ENCODE results near the gene SLC6A17.

SLC6A17 gene

GRCh38 chr1:110173466-110174105, 23.3 kb downstream of the SLC6A17 start:
- DNase-seq (ENCODE audit: low read depth in 2 of 2): no peak

DNA sequence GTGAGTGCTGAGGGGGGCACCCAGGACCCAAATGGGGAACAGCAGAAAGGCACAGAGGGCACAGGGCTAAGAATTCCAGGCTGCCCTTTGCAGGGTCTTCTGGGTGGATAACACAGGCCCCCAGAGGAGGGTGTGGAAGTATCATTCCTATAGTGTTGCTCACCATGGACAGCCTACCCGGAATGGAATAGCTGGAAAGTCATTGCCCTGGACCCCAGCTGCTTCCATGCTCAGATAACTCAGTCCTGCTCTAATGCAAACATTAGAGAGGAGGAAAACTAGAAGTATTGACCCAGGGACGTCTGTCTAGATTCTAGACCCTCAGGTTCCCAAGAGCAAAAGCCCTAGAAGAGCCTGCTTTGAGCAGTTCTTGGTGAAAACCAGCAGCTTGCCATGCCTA, 24.7 kb downstream of the SLC6A17 start:
- no peak for DNase-seq (ENCODE audit: low read depth in 2 of 2)

DNA sequence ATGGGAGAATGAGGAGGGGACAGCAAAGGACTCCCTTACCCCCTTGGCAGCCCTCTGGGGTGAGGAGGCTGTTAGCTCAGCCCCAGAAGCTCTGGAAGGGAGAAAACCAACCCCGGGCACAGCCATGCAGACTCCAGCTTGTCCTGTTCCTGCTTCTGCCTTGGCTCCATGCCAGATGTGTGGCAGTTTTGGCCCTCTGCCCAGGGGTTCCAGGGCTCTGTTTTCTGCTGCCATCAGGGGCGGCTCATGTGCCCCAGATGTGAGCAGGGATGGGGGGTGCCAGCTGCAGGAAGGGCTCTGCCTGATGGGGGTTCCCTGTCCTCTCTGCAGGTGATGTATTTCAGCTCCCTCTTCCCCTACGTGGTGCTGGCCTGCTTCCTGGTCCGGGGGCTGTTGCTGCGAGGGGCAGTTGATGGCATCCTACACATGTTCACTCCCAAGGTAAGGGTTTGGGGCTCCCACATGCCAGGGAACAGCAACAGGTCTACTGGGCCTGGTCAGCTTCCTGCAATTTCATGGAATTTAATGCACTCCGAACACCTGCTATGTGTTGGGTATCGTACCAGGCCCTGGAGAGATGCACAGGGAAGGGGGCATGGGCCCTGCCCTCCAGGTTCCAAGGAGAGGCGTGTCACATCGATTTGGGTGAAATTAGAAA, 26.1 kb downstream of the SLC6A17 start:
- no peak for DNase-seq (ENCODE audit: low read depth in 2 of 2)

GRCh38 chr1:110177775-110178174, 27.5 kb downstream of the SLC6A17 start:
- DNase-seq (ENCODE audit: low read depth in 2 of 2): no peak

- DNase-seq (ENCODE audit: low read depth in 2 of 2): no peak
Observed at GRCh38 chr1:110183642-110184167, 33.4 kb downstream of the SLC6A17 start.

- DNase-seq (ENCODE audit: low read depth in 2 of 2): no peak
Observed at GRCh38 chr1:110184446-110184845, 34.2 kb downstream of the SLC6A17 start.

GRCh38 chr1:110185181-110185580, 34.9 kb downstream of the SLC6A17 start:
- no peak for DNase-seq (ENCODE audit: low read depth in 2 of 2)

DNA sequence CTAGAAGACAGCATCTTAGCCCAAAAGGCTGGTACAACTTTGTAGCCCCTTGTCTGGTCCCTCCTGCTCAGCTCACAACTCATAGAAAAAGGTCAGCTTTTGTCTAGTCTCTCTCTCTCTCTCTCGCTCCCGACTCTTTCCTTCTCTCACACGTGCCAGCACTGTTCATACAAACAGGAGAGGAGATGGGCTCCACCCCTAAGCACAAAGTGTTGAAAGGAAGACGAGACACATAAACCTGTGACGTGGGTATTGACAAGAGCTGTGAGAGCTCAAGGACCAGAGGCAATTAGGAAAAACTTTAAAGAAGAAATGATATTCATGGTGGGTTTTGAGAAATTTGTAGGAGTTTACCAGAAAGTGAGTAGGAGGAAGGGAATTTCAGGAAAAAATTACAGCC, 36.3 kb downstream of the SLC6A17 start:
- DNase-seq (ENCODE audit: low read depth in 2 of 2): no peak

DNA sequence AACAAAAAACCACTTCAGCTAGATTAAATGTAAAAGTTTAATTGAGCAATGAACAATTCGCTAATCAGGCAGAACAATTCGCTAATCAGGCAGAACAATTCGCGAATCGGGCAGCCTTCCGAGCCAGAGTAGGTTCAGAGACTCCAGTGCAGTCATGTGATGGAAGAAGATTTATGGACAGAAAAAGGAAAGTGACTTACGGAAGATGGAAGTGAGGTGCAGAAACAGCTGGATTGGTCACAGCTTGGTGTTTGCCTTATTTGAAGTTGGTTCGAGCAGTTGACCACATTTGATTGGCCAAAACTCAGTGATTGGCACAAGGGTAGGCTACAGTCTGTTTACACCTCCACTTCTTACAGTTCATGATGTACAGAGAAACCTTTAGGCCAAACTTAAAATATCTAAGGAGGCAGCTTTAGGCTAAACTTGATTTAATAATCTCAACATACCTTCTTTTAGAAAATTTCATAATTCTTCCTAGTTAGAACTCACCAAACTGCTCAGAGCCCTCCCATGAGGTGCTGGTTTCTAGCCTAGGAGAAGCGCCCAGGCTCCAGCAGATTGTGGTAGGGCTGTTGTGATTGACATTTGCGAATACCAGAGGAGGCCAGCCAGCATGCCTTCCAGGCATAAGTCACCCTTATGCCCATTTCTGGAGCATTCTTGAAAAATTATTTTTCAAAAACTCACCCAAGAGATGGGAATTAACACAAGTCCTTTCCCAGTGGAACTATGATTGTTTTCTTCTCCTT, 37.0 kb downstream of the SLC6A17 start:
- DNase-seq (ENCODE audit: low read depth in 2 of 2): no peak

DNA sequence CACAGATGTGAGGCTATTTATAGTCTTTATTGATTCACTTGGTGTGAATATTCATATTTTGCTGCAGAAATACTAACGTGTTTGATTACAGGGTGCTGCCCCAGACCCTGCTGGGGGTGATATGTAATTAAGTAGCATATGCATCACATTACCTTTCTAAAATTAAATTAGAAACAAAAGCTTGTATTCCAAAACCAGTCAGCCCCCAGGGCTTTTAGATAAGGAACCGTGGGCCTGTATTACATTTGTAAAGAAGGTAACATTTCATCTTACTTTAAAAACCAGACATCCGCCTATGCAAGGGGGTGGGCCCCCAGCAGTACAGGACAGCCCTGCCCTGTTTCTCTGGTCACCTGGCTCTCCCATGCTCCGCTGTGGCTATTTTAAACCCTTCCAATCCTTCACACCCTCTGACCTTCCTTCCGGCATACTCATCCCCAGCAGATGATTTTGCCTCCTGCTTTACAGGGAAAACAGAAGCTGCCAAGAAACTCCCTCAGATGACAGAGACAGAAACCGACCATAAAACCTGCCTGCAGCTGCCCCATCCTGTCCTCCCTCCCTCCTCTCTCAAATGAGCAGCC, 37.8 kb downstream of the SLC6A17 start:
- DNase-seq (ENCODE audit: low read depth in 2 of 2): no peak

DNA sequence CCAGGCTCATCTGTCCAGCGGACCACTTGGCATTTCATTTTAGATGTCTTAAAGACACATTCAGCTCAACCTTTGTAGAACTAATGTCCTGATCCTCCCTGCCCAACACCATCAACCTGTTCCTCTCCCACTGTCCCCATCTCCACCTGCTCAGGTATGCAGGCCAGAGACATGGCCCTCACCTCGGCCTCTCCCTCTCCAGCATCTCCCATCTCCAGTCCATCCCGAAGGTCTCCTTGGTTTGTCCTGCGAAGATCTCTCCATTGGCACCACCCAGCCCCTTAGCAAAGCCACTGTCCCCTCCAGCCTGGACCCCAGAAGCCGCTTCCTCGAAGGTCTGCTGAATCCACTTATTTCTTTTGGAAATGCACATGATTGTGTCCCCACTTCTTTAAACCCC, 38.9 kb downstream of the SLC6A17 start:
- DNase-seq (ENCODE audit: low read depth in 2 of 2): no peak

DNA sequence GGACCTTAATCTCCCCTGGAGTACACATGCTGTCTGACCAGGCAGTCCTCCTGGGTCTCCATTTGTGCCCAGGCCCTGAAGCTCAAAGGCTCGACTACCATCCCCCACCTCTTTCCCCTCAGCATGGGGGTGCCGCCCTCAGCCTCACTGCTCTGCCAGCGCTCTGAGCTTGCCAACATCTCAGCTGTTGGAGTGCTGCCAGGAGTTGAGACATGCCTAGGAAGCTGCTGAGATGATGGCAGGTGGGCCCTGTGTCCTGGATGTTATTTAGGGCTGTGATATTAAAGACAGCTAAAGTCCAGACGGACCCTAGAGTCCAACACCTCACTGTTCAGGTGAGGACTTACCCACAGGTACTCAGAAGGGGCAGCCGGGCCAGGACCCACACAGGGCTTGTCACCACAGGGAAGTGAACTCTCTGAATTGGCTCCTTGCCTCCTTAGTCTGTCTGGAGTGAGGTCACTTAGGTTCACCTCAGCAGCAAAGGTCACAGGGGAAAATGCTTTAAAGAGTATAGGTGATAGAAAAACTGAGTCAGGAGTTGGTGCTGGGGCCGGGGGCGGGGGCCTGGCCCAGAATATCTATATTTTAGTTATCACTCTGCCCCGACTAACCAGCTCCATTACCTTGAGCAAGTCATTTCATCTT, 40.1 kb downstream of the SLC6A17 start:
- DNase-seq (ENCODE audit: low read depth in 2 of 2): no peak

GRCh38 chr1:110192541-110192940, 42.2 kb downstream of the SLC6A17 start:
- DNase-seq (ENCODE audit: low read depth in 2 of 2): no peak

DNA sequence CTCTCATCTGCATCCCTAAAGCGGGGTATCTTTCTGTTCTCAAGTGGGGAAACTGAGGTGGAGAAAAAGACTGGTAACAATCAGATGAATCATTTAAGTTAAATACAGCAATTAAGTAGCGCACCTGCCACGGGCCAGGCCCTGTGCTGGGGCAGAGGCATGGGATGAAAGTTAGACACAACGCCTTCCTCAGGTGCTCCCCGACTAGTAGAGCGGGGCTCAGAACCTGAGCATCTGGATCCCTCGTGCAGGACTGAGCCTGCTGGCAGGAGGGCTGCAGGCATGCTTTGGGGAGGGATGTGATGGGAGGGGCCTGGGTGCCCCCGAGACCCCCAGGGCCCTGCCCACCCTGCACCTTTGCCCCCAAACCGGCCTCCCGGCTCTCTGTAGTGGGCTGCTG, 44.9 kb downstream of the SLC6A17 start:
- DNase-seq (ENCODE audit: low read depth in 2 of 2): no peak

- no peak for DNase-seq (ENCODE audit: low read depth in 2 of 2)
Observed at GRCh38 chr1:110196917-110197765, 46.8 kb downstream of the SLC6A17 start.

DNA sequence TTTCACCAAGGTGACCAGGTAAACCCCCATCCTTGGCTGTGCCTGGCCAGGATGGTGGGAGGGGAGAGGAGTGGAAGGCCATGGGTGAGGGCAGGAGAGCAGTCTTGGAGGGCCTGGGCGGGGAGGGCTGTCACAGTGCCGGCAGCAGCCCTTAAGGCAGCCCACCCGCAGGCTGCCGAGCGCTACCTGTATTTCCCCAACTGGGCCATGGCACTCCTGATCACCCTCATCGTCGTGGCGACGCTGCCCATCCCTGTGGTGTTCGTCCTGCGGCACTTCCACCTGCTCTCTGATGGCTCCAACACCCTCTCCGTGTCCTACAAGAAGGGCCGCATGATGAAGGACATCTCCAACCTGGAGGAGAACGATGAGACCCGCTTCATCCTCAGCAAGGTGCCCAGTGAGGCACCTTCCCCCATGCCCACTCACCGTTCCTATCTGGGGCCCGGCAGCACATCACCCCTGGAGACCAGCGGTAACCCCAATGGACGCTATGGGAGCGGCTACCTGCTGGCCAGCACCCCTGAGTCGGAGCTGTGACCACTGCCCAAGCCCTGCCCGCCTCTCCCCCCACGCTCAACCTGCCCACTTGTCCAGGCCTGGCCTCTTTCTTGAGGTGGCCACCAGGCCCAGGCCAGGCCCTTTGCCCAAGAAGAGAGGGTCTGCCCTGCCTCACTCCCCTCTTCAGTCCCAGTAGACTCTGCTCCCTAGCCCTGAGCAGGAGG, 47.8 kb downstream of the SLC6A17 start:
- no peak for DNase-seq (ENCODE audit: low read depth in 2 of 2)

DNA sequence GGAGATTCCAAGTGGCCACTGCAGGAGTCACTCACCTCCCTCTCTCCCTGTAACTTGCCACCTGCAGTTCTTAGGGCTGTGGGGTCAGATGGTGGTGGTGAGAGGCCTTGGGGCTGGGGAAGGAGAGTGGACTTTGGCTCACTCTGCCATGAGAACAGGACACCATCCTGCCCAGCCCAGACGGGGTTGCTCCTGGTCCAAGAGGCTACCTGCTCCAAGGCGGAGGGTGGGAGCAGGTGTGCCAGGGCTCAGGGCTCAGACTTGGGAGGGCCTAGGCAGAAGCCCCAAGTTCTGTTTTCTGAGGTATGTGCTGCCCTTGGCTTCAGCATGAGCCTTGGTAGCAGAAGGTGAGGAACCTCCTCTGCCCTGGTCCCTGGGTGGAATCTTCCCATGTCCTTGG, 48.5 kb downstream of the SLC6A17 start:
- DNase-seq (ENCODE audit: low read depth in 2 of 2): no peak

DNA sequence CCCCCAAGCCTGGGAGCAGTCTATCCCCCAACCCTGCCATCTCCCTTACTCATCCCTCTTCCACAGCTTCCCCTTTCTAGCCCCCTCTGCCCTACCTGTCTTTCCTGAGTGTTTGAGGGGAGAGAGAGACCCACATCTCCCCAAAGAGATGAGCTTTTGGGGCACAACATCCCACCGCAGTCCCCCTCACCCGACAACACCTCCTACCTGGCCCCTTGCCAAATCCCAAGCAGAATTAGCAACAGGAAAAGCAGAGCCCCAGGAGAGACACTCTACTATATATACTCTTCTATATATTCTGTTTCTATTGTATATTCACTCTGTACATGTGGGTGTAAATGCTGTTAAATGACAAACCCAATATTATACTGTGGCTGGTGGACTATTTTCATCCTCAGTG, 49.9 kb downstream of the SLC6A17 start:
- DNase-seq (ENCODE audit: low read depth in 2 of 2): no peak

- DNase-seq (ENCODE audit: low read depth in 2 of 2): no peak
Observed at GRCh38 chr1:110200666-110201065, 50.4 kb downstream of the SLC6A17 start.

DNA sequence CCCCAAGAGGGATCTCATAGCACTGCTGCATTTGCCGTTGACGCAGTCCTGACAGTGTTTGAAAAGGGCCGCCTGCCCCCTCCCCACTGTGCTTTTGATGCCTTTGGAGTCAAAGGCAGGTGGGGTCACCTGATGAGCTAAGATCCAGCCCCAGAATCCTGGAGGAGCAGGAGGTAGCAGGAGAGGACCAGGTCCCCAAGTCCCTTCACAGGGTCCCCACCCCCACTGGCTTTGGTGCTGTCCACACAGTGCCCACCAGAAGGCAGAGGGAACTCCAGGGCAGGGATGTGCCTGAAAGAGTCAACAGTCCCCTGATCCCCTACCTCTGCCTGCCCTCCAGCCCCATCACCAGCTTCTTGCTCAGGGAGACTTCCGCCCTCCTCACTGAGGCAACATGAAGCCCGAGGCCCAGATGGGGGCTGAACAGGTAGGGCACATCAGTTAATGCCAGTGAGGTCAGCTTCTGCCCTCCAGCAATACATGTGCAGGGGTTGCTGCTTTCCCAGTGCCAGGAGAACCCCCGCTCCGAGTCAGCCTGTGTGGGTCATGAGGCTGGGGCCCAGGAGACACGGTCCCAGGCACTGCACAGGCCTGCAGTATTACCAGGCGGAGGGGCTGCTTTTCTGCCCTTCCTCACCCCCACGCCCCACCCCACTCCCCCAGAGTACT, 51.0 kb downstream of the SLC6A17 start:
- no peak for DNase-seq (ENCODE audit: low read depth in 2 of 2)

All from stimulated activated CD8-positive, alpha-beta memory T cell treated with anti-CD3 and anti-CD28 coated beads, Interleukin-2, amount 100 ng/mL, for 48 hours (primary cell).